Breast epithelium (tissue), 4 donors: Measurements from ENCODE around the gene DYNC1H1. TPM values are rescaled to one million over a fixed set of nuclear protein-coding genes. Genes with fewer than 3 reads are reported as not detected.

Experiments used
- DNase-seq, 2 donors: peaks; one replicate each; pipeline ENCODE4 v3.0.0-alpha.2; 2019; ENCODE audit warnings: low spot score in 2 of 2
- H3K27ac ChIP-seq, 2 donors: fragments of 200-600 bp; sonication (generic) in 1 of 2; one replicate each; pipeline ENCODE4 v1.5.1; 2016 to 2019; ENCODE audit warnings: mild to moderate bottlenecking in 1 of 2
- H3K27me3 ChIP-seq, 2 donors: fragments of 200-600 bp; sonication (generic) in 1 of 2; one replicate each; pipeline versions ENCODE4 v1.5.1 to v1.6.0; 2017 to 2019; ENCODE audit warnings: control low read depth in 1 of 2, mild to moderate bottlenecking in 1 of 2
- H3K36me3 ChIP-seq: fragments of 200-600 bp; one replicate; pipeline ENCODE4 v1.5.1; 2019
- H3K4me1 ChIP-seq, 2 donors: fragments of 200-600 bp; sonication (generic); one replicate each; pipeline ENCODE4 v1.5.1; 2016 to 2019; ENCODE audit warnings: control low read depth in 1 of 2
- H3K4me3 ChIP-seq, 3 donors: fragments of 200-600 bp; sonication (generic); 1 replicate in 2 of 3; 2 replicates in 1 of 3; pipeline ENCODE4 v1.5.1; 2016 to 2019; ENCODE audit warnings: mild to moderate bottlenecking in 3 of 3, moderate library complexity in 2 of 3
- H3K9me3 ChIP-seq, 2 donors: fragments of 200-600 bp; sonication (generic) in 1 of 2; one replicate each; pipeline ENCODE4 v1.5.1; 2016 to 2019; ENCODE audit warnings: control low read depth in 1 of 2
- CTCF ChIP-seq, 3 donors: fragments of 450-650 bp; IDR thresholded peaks; one replicate each; pipeline ENCODE4 v1.5.1; 2016 to 2017; ENCODE audit warnings: antibody characterized with exemption in 3 of 3, mild to moderate bottlenecking in 3 of 3, moderate library complexity in 3 of 3
- POLR2A ChIP-seq: fragments of 450-650 bp; IDR thresholded peaks from one replicate; pipeline ENCODE4 v1.6.1; 2016; ENCODE audit warnings: antibody characterized with exemption, mild to moderate bottlenecking, moderate library complexity
- POLR2AphosphoS5 ChIP-seq, 3 donors: sonication (generic); formaldehyde crosslinking; IDR thresholded peaks; one replicate each; pipeline ENCODE4 v1.6.1; 2017; ENCODE audit warnings: antibody characterized with exemption in 3 of 3
- intact Hi-C: fragments of 100-400 bp; cut with DNase I; formaldehyde crosslinking; loops from one replicate; pipeline ENCODE4 v1.15.1; 2023; ENCODE audit warnings: low total_unique reads
- total RNA-seq, 3 donors: library from RNA; depleted of rRNA; stranded (reverse); fragments of >200 nt; gene quantifications; one replicate each; pipeline ENCODE4 v1.1.0, GENCODE V29; 2016

Gene DYNC1H1
- total RNA-seq, 3 donors from 2014 or later: 355 to 424 (median 391) TPM

- Histone ChIP-seq H3K27ac (peak overlapping the region; percentile 97 to 98), H3K4me1 (peaks cover 0 to 6% of the 10 kb centered on the region in 2 donors), H3K9me3 (no peaks in the 10 kb centered on the region), H3K27me3 (no peaks in the 10 kb centered on the region), H3K36me3 (no peaks in the 10 kb centered on the region), H3K4me3 (peak overlapping the region; percentile 91 to 100 (median 98))
- intact Hi-C loops: no loop called here
- no peak for TF ChIP-seq POLR2AphosphoS5 (IDR thresholded peaks at IDR 0.05)
- no peak for TF ChIP-seq CTCF (IDR thresholded peaks at IDR 0.05)
- DNase-seq: no peak
Observed at GRCh38 chr14:101965770-101966722, 1.7 kb downstream of the DYNC1H1 start.

- H3K36me3 ChIP-seq: no peaks in the 10 kb centered on the region
- DNase-seq: no peak
- TF ChIP-seq CTCF (IDR thresholded peaks at IDR 0.05): no peak
- no peak for TF ChIP-seq POLR2A
- no peak for TF ChIP-seq POLR2AphosphoS5 (IDR thresholded peaks at IDR 0.05)
- intact Hi-C loops: no loop called here
- H3K27ac ChIP-seq: peak overlapping the region in 1 of 2 donors; percentile 98
- H3K9me3 ChIP-seq: no peaks in the 10 kb centered on the region
- H3K4me1 ChIP-seq: peaks cover 0 to 6% of the 10 kb centered on the region in 2 donors
- H3K4me3 ChIP-seq: no peak overlapping the region
- H3K27me3 ChIP-seq: no peaks in the 10 kb centered on the region
Observed at GRCh38 chr14:101966742-101967141, 2.4 kb downstream of the DYNC1H1 start.

GRCh38 chr14:101968186-101968585 is 3.8 kb downstream of the DYNC1H1 start:
- intact Hi-C loops: no loop called here

GRCh38 chr14:101969481-101969880 is 5.1 kb downstream of the DYNC1H1 start:
- intact Hi-C loops: no loop called here

More at GRCh38 chr14:101968186-101968585, 3.8 kb downstream of the DYNC1H1 start:
- H3K9me3 ChIP-seq: no peaks in the 10 kb centered on the region
- H3K4me3 ChIP-seq: no peak overlapping the region
- no peak for DNase-seq
- no peak for TF ChIP-seq CTCF (IDR thresholded peaks at IDR 0.05)
- no peak for TF ChIP-seq POLR2AphosphoS5 (IDR thresholded peaks at IDR 0.05)
- TF ChIP-seq POLR2A: no peak
- H3K4me1 ChIP-seq: peaks cover 0 to 13% of the 10 kb centered on the region in 2 donors
- no peaks in the 10 kb centered on the region for H3K27me3 ChIP-seq
- no peaks in the 10 kb centered on the region for H3K36me3 ChIP-seq
- peak overlapping the region in 1 of 2 donors; percentile 98 for H3K27ac ChIP-seq

More at GRCh38 chr14:101969481-101969880, 5.1 kb downstream of the DYNC1H1 start:
- Histone ChIP-seq H3K4me1 (peaks cover 0 to 13% of the 10 kb centered on the region in 2 donors), H3K4me3 (no peak overlapping the region), H3K27me3 (no peaks in the 10 kb centered on the region), H3K36me3 (no peaks in the 10 kb centered on the region), H3K27ac (no peak overlapping the region), H3K9me3 (no peaks in the 10 kb centered on the region)
- DNase-seq: no peak
- no peak for TF ChIP-seq CTCF (IDR thresholded peaks at IDR 0.05)
- TF ChIP-seq POLR2AphosphoS5 (IDR thresholded peaks at IDR 0.05): no peak
- TF ChIP-seq POLR2A: no peak
